H9 (cell line): ENCODE measurements around the gene DIAPH3. TPM values are rescaled to one million over a fixed set of nuclear protein-coding genes. Genes with fewer than 3 reads are reported as not detected.

Source experiments
- DNase-seq: peaks from one replicate; pipeline ENCODE4 v3.0.0-alpha.2; 2017
- H2AFZ ChIP-seq: one replicate; pipeline ENCODE4 v1.6.1; 2013; ENCODE audit warnings: mild to moderate bottlenecking, low read length, control low read depth, moderate library complexity
- H2AK5ac ChIP-seq: 2 replicates; pipeline ENCODE4 v1.6.1; 2013; ENCODE audit warnings: low read length, control low read depth, mixed read lengths; ENCODE audit not compliant: insufficient read length
- H2BK120ac ChIP-seq: one replicate; pipeline ENCODE4 v1.6.1; 2013; ENCODE audit warnings: low read depth, mild to moderate bottlenecking, low read length, control low read depth, inconsistent platforms; ENCODE audit not compliant: poor library complexity, severe bottlenecking
- H2BK12ac ChIP-seq: 2 replicates; pipeline ENCODE4 v1.6.1; 2013; ENCODE audit warnings: low read length, control low read depth, mixed read lengths, low read depth; ENCODE audit not compliant: insufficient read length
- H2BK15ac ChIP-seq: 2 replicates; pipeline ENCODE4 v1.6.1; 2013; ENCODE audit warnings: low read depth, low read length, control low read depth
- H2BK20ac ChIP-seq: one replicate; pipeline ENCODE4 v1.6.1; 2013; ENCODE audit warnings: low read depth, mild to moderate bottlenecking, low read length, control low read depth, inconsistent platforms; ENCODE audit not compliant: poor library complexity, severe bottlenecking
- H2BK5ac ChIP-seq: 2 replicates; pipeline ENCODE4 v1.6.1; 2013; ENCODE audit warnings: low read length, control low read depth, mixed read lengths; ENCODE audit not compliant: insufficient read length
- H3K14ac ChIP-seq: 2 replicates; pipeline ENCODE4 v1.6.1; 2013; ENCODE audit warnings: low read length, control low read depth; ENCODE audit not compliant: insufficient read depth
- H3K18ac ChIP-seq: 2 replicates; pipeline ENCODE4 v1.6.1; 2013; ENCODE audit warnings: low read depth, mild to moderate bottlenecking, mixed read lengths, low read length, control low read depth; ENCODE audit not compliant: insufficient read length
- H3K23ac ChIP-seq: 2 replicates; pipeline ENCODE4 v1.6.1; 2013; ENCODE audit warnings: low read length, control low read depth, mixed read lengths, low read depth; ENCODE audit not compliant: insufficient read length
- H3K23me2 ChIP-seq: 2 replicates; pipeline ENCODE4 v1.6.1; 2013; ENCODE audit warnings: low read depth, mild to moderate bottlenecking, mixed read lengths, low read length, control low read depth; ENCODE audit not compliant: insufficient read length, poor library complexity, severe bottlenecking
- H3K27ac ChIP-seq: 2 replicates; pipeline ENCODE4 v1.5.1; 2013; ENCODE audit warnings: low read length, control low read depth, mixed read lengths, low read depth; ENCODE audit not compliant: insufficient read length
- H3K27me3 ChIP-seq: 2 replicates; pipeline ENCODE4 v1.6.1; 2013; ENCODE audit warnings: low read length, control low read depth, inconsistent platforms; ENCODE audit not compliant: insufficient read depth
- H3K4ac ChIP-seq: 2 replicates; pipeline ENCODE4 v1.6.1; 2013; ENCODE audit warnings: low read depth, mild to moderate bottlenecking, control low read depth, inconsistent platforms, low read length, moderate library complexity
- H3K4me1 ChIP-seq: 2 replicates; pipeline ENCODE4 v1.6.1; 2013; ENCODE audit warnings: low read length, control low read depth, inconsistent platforms; ENCODE audit not compliant: insufficient read depth
- H3K4me2 ChIP-seq: 2 replicates; pipeline ENCODE4 v1.6.1; 2013; ENCODE audit warnings: low read length, control low read depth, mixed read lengths; ENCODE audit not compliant: insufficient read length, insufficient read depth
- H3K56ac ChIP-seq: 2 replicates; pipeline ENCODE4 v1.6.1; 2013; ENCODE audit warnings: low read depth, mild to moderate bottlenecking, mixed read lengths, low read length, control low read depth; ENCODE audit not compliant: insufficient read length
- H3K79me1 ChIP-seq: 2 replicates; pipeline ENCODE4 v1.6.1; 2013; ENCODE audit warnings: low read depth, mild to moderate bottlenecking, moderate library complexity, low read length, control low read depth, inconsistent platforms; ENCODE audit not compliant: insufficient read depth, poor library complexity, severe bottlenecking
- H3K79me2 ChIP-seq: 2 replicates; pipeline ENCODE4 v1.6.1; 2013; ENCODE audit warnings: low read length, control low read depth, inconsistent platforms; ENCODE audit not compliant: insufficient read depth
- H3K9ac ChIP-seq: 2 replicates; pipeline ENCODE4 v1.6.1; 2013; ENCODE audit warnings: low read length, control low read depth, mixed read lengths; ENCODE audit not compliant: insufficient read length; ENCODE audit errors: extremely low read depth
- H3K9me3 ChIP-seq: one replicate; pipeline ENCODE4 v1.6.1; 2013; ENCODE audit warnings: low read depth, low read length, inconsistent platforms; ENCODE audit not compliant: control insufficient read depth
- H3T11ph ChIP-seq: one replicate; pipeline ENCODE4 v1.6.1; 2013; ENCODE audit warnings: mild to moderate bottlenecking, low read length, control low read depth, inconsistent platforms
- H4K20me1 ChIP-seq: one replicate; pipeline ENCODE4 v1.6.1; 2013; ENCODE audit not compliant: control insufficient read depth, insufficient read length, insufficient read depth
- H4K5ac ChIP-seq: 2 replicates; pipeline ENCODE4 v1.6.1; 2013; ENCODE audit warnings: low read depth, mild to moderate bottlenecking, mixed read lengths, low read length, control low read depth; ENCODE audit not compliant: insufficient read length
- H4K8ac ChIP-seq: replicated peaks from 2 replicates; pipeline ENCODE4 v1.6.1; 2013; ENCODE audit warnings: low read length, control low read depth, mixed read lengths, low read depth; ENCODE audit not compliant: insufficient read length
- H4K91ac ChIP-seq: 2 replicates; pipeline ENCODE4 v1.6.1; 2013; ENCODE audit warnings: low read depth, mild to moderate bottlenecking, moderate library complexity, mixed read lengths, low read length, control low read depth; ENCODE audit not compliant: insufficient read length
- H3K27ac Mint-ChIP-seq, 3 experiments: 2 replicates in 2 of 3; 3 replicates in 1 of 3; pipeline ENCODE4 v1.8.0; 2020 to 2021; ENCODE audit warnings: mixed read lengths in 3 of 3, mild to moderate bottlenecking in 1 of 3, moderate library complexity in 1 of 3
- H3K27me3 Mint-ChIP-seq: 2 replicates; pipeline ENCODE4 v1.8.0; 2021; ENCODE audit warnings: low read depth, mild to moderate bottlenecking, moderate library complexity, mixed read lengths
- H3K36me3 Mint-ChIP-seq, 3 experiments: 2 replicates in 2 of 3; 3 replicates in 1 of 3; pipeline ENCODE4 v1.8.0; 2020 to 2021; ENCODE audit warnings: low read depth in 3 of 3, mixed read lengths in 3 of 3; ENCODE audit not compliant: insufficient read depth in 1 of 3
- H3K4me1 Mint-ChIP-seq, 2 experiments: 2 replicates each; pipeline ENCODE4 v1.8.0; 2020; ENCODE audit warnings: mixed read lengths in 2 of 2
- H3K4me3 Mint-ChIP-seq, 2 experiments: 2 replicates in 1 of 2; 3 replicates in 1 of 2; pipeline ENCODE4 v1.8.0; 2020 to 2021; ENCODE audit warnings: mild to moderate bottlenecking in 2 of 2, mixed read lengths in 2 of 2, moderate library complexity in 1 of 2
- H3K9me3 Mint-ChIP-seq, 2 experiments: 2 replicates in 1 of 2; 3 replicates in 1 of 2; pipeline ENCODE4 v1.8.0; 2020; ENCODE audit warnings: mild to moderate bottlenecking in 2 of 2, mixed read lengths in 2 of 2, moderate library complexity in 1 of 2
- WGBS: extraction: QIAGEN DNeasy Blood & Tissue Kit; methylation state at CpG from one replicate; pipeline ENCODE4 v1.1.7; 2013; ENCODE audit warnings: missing lambda C conversion rate, low lambda C conversion rate, mixed read lengths; ENCODE audit not compliant: insufficient read length; ENCODE audit errors: extremely low coverage; 5-methylcytosine and 5-hydroxymethylcytosine counted together
- total RNA-seq: library from RNA; stranded (reverse); gene quantifications from 2 replicates; pipeline ENCODE4 v1.2.1, GENCODE V29; 2021
- TF ChIP-seq, protein P1 (sequence below): fragments of 200-600 bp; sonication (generic); conservative IDR thresholded peaks from 3 replicates; pipeline ENCODE4 v1.8.0; 2021; ENCODE audit warnings: antibody characterized with exemption, mild to moderate bottlenecking

Gene DIAPH3
- total RNA-seq, 1 experiment from 2014 or later: 23.1 TPM

DNA sequence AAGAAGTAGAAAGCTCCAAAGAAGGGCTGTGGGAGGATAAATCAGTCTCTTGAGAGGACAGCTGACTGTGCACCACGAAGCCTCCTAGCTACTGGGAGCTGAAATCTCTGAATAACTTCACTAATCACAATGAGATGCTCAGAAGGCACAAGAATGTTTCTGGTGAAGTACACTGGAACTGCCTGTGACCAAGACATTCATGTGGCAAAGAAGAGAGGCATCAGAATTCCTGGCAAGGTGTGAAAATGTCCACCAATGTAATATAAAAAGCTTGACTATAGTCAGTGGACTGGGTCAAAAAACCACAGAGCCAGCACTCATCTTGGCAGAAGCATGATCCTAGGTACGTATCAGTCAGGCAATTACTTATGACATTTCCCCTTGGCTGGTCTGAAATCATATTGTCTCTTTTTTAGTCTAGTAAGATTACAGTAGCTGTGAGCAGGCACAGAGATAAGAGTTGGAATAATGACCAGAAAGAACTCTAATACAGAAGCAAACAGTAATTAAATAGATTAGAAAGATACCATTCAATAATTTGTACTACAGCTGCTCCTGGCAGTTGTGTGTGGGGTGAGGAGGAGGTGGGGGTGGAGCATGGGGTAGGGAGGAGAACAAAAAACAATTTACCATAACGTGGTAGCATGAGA lies 434.7 kb downstream of the DIAPH3 start:
- Histone ChIP-seq H3K23ac (no peak overlapping the region), H3K56ac (no peak overlapping the region), H4K5ac (no peak overlapping the region), H2BK120ac (no peak overlapping the region), H2AK5ac (no peak overlapping the region), H2BK12ac (no peak overlapping the region), H3K4me1 (no peaks in the 10 kb centered on the region), H2BK20ac (no peak overlapping the region), H2BK5ac (no peak overlapping the region), H3K23me2 (no peaks in the 10 kb centered on the region), H3K4ac (no peak overlapping the region), H2BK15ac (no peak overlapping the region), H4K20me1 (no peaks in the 10 kb centered on the region), H3K9ac (no peak overlapping the region), H3T11ph (no peak overlapping the region), H3K79me2 (no peaks in the 10 kb centered on the region), H3K18ac (no peak overlapping the region), H4K91ac (no peak overlapping the region), H4K8ac (no peak overlapping the region), H3K27me3 (no peaks in the 10 kb centered on the region), H3K14ac (no peak overlapping the region), H3K9me3 (no peaks in the 10 kb centered on the region), H3K4me2 (no peak overlapping the region), H3K79me1 (no peaks in the 10 kb centered on the region), H2AFZ (no peak overlapping the region), H3K27ac (no peak overlapping the region)
- Mint-ChIP-seq H3K36me3 (no peaks in the 10 kb centered on the region), H3K4me1 (peaks cover 0 to 4% of the 10 kb centered on the region in 2 experiments; a peak in 1 of 4 replicates), H3K9me3 (no peaks in the 10 kb centered on the region), H3K27ac (peak overlapping the region in 1 of 3 experiments; percentile 32; a peak in 1 of 7 replicates), H3K27me3 (no peaks in the 10 kb centered on the region), H3K4me3 (no peak overlapping the region)
- no peak for DNase-seq
- no CpG with 5 or more reads among the region's 3 CpGs for WGBS
- TF ChIP-seq, protein P1, sequence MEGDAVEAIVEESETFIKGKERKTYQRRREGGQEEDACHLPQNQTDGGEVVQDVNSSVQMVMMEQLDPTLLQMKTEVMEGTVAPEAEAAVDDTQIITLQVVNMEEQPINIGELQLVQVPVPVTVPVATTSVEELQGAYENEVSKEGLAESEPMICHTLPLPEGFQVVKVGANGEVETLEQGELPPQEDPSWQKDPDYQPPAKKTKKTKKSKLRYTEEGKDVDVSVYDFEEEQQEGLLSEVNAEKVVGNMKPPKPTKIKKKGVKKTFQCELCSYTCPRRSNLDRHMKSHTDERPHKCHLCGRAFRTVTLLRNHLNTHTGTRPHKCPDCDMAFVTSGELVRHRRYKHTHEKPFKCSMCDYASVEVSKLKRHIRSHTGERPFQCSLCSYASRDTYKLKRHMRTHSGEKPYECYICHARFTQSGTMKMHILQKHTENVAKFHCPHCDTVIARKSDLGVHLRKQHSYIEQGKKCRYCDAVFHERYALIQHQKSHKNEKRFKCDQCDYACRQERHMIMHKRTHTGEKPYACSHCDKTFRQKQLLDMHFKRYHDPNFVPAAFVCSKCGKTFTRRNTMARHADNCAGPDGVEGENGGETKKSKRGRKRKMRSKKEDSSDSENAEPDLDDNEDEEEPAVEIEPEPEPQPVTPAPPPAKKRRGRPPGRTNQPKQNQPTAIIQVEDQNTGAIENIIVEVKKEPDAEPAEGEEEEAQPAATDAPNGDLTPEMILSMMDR: no peak
